Measurements from ENCODE around the gene MLLT10.
"Not testable (repeated sequence)": the region's sequence is repeated elsewhere in the genome, so short reads cannot be mapped to it uniquely, and the experiment has no call there.

Gene MLLT10

DNA sequence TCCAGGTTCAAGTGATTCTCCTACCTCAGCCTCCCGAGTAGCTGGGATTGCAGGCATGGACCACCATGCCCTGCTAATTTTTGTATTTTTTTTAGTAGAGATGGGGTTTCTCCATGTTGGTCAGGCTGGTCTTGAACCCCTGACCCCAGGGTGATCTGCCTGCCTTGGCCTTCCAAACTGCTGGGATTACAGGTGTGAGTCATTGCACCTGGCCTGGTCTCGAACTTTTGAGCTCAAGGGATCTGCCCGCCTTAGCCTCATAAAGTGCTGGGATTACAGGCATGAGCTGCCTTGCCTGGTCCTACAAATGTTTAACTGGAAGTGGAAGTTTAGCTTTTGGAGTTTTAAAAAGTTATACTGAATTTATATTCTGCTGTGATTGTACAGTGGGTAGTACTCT lies 2.8 kb downstream of the MLLT10 start:
- TF ChIP-seq CTCF (IDR thresholded peaks at IDR 0.05; ENCODE audit: insufficient read depth, missing control alignments) = no peak
- DNase-seq (ENCODE audit: insufficient read length, low spot score) = no peak
- FAIRE-seq = no peak

GRCh38 chr10:21540701-21541100 lies 6.7 kb downstream of the MLLT10 start:
- FAIRE-seq; DNase-seq (ENCODE audit: insufficient read length, low spot score): not testable (repeated sequence)

DNA sequence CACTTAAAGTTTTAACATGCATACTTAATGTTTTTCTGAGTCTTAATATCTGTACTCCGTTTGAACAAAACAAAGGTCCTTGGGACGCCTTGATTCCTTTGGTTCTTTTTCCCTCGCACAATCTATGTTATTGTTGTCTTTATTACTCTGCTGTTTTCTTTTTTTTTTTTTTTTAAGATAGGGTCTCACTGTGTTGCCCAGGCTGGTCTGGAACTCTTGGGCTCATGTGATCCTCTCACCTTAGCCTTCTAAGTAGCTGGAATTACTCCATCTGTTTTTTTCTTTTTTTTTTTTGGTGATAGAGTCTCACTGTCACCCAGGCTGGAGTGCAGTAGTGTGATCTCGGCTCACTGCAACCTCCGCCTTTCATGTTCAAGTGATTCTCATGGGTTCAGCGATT lies 13.2 kb downstream of the MLLT10 start:
- TF ChIP-seq CTCF (IDR thresholded peaks at IDR 0.05; ENCODE audit: insufficient read depth, missing control alignments) = no peak
- no peak for DNase-seq (ENCODE audit: insufficient read length, low spot score)
- FAIRE-seq = no peak

- DNase-seq (ENCODE audit: insufficient read length, low spot score) (no peak), FAIRE-seq (no peak)
- TF ChIP-seq CTCF (IDR thresholded peaks at IDR 0.05; ENCODE audit: insufficient read depth, missing control alignments) = no peak
Measured at GRCh38 chr10:21552638-21553037, 18.6 kb downstream of the MLLT10 start.

GRCh38 chr10:21556527-21556926 lies 22.5 kb downstream of the MLLT10 start:
- FAIRE-seq (no peak), DNase-seq (ENCODE audit: insufficient read length, low spot score) (no peak)
- no peak for TF ChIP-seq CTCF (IDR thresholded peaks at IDR 0.05; ENCODE audit: insufficient read depth, missing control alignments)

DNA sequence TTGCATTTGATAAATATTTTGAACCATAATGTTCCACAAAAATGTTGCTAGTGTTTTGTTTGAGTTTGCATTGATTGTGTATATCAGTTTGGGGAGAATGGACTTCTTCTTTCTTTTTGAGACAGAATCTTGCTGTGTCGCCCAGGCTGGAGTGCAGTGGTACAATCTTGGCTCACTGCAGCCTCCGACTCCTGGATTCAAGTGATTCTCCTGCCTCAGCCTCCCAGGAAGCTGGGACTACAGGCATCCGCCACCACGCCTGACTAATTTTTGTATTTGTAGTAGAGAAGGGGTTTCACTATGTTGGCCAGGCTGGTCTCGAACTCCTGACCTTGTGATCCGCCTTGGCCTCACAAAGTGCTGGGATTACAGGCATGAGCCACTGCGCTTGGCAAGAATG lies 25.0 kb downstream of the MLLT10 start:
- not testable (repeated sequence) for FAIRE-seq; DNase-seq (ENCODE audit: insufficient read length, low spot score)

- FAIRE-seq (no peak), DNase-seq (ENCODE audit: insufficient read length, low spot score) (no peak)
- no peak for TF ChIP-seq CTCF (IDR thresholded peaks at IDR 0.05; ENCODE audit: insufficient read depth, missing control alignments)
Measured at GRCh38 chr10:21570761-21571521, 36.9 kb downstream of the MLLT10 start.

DNA sequence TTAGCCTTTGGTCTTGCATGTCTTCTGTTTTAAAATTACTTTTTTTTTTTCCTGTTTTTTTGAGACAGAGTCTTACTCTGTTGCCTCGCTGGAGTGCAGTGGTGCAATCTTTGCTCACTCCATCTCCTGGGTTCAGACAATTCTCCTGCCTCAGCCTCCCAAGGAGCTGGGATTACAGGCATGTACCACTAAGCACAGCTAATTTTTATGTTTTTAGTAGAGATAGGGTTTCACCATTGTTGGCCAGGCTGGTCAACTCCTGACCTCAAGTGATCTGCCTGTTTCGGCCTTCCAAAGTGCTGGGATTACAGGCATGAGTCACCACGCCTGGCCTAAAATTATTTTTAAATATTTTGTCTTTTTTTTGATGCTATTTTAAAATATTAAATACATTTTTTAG lies 38.5 kb downstream of the MLLT10 start:
- FAIRE-seq (no peak), DNase-seq (ENCODE audit: insufficient read length, low spot score) (no peak)
- TF ChIP-seq CTCF (IDR thresholded peaks at IDR 0.05; ENCODE audit: insufficient read depth, missing control alignments) = no peak

DNA sequence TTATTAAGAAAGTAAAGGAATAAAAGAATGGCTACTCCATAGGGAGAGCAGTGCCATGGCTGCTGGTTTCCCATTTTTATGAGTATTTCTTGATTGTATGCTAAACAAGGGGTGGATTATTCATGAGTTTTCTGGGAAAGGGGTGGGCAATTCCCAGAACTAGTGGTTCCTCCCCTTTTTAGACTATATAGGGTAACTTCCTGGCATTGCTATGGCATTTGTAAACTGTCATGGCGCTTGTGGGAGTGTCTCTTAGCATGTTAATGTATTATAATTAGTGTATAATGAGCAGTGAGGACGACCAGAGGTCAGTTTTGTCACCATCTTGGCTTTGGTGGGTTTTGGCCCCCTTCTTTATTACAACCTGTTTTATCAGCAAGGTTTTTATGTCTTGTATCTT lies 40.5 kb downstream of the MLLT10 start:
- not testable (repeated sequence) for FAIRE-seq; DNase-seq (ENCODE audit: insufficient read length, low spot score)

All from D721Med (cell line).